OCI-LY7 (cell line): ENCODE results near the gene STK4.

ENCODE experiments used
- EZH2phosphoT487 ChIP-seq: fragments of 200-600 bp; sonication (generic); IDR thresholded peaks from 2 replicates; pipeline ENCODE4 v1.6.1; 2018; ENCODE audit warnings: low read depth, borderline replicate concordance, mild to moderate bottlenecking, mixed run types, antibody characterized with exemption, low read length, moderate library complexity, mixed read lengths
- TF ChIP-seq, protein P1 (sequence below): fragments of 200-600 bp; sonication (generic); conservative IDR thresholded peaks from 2 replicates; pipeline ENCODE4 v1.5.1; 2014; ENCODE audit warnings: mild to moderate bottlenecking, antibody characterized with exemption, low read length, moderate library complexity, mixed read lengths

DNA sequence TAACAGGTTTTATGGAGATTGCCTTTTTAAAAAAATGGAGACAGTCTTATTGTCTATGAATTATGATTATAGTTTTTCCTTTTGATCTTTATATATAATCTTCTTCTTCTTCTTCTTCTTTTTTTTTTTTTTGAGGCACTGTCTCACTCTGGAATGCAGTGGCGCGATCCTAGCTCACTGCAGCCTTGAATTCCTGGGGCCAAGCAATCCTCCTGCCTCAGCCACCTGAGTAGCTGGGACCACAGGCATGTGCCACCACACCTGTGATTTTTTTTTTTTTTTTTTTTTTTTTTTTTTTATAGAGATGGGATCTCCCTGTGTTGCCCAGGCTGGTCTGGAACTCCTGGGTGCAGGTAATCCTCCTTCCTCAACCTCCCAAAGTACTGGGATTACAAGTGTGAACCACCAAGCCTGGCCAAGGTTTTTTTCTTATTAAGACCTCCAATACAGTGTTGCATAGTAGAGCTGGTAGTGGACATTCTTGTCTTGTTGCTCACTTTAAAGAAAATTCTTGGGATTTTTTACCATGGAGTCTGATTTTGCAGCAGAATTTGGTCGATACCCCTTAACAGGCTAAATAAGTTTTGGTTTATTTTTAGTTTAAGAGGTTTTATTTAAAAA lies 46.5 kb downstream of the STK4 start:
- TF ChIP-seq, protein P1, sequence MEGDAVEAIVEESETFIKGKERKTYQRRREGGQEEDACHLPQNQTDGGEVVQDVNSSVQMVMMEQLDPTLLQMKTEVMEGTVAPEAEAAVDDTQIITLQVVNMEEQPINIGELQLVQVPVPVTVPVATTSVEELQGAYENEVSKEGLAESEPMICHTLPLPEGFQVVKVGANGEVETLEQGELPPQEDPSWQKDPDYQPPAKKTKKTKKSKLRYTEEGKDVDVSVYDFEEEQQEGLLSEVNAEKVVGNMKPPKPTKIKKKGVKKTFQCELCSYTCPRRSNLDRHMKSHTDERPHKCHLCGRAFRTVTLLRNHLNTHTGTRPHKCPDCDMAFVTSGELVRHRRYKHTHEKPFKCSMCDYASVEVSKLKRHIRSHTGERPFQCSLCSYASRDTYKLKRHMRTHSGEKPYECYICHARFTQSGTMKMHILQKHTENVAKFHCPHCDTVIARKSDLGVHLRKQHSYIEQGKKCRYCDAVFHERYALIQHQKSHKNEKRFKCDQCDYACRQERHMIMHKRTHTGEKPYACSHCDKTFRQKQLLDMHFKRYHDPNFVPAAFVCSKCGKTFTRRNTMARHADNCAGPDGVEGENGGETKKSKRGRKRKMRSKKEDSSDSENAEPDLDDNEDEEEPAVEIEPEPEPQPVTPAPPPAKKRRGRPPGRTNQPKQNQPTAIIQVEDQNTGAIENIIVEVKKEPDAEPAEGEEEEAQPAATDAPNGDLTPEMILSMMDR: no peak
- no peak for TF ChIP-seq EZH2phosphoT487
